ENCODE results near the gene DTNB. TPM values are rescaled to one million over a fixed set of nuclear protein-coding genes. Genes with fewer than 3 reads are reported as not detected.

Gene DTNB
- total and polyA plus RNA-seq, 4 experiments from 2014 or later: 18.0 to 45.3 (median 33.2) TPM

DNA sequence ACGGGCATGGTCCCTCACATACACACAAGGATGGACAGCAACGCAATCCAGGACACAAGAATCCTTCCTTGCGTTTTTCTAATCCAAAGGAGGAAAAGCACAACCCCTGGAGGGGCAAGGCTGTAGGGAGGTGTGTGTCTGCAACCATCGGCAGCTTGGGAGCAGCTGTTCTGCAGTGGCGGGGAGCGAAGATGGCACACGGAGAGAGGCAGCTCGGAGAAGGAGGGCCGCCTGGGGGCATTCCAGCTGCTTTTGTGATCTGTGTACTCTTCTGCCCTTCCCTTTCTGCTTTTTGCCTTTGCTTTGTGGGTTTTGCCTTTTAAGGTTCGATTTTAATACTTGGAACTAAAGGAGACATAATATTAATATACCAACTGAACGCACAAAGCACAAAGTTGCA is 194.6 kb downstream of the DTNB start:
- Histone ChIP-seq H3K4me3 (ENCODE audit: low read length in 2 of 2) (no peak overlapping the region), H3K9me3 (ENCODE audit: control insufficient read depth in 1 of 2, low read length in 2 of 2) (no peaks in the 10 kb centered on the region), H3K4me1 (ENCODE audit: insufficient read depth, low read length) (no peaks in the 10 kb centered on the region), H3K27me3 (ENCODE audit: insufficient read depth, low read length) (no peaks in the 10 kb centered on the region), H3K27ac (ENCODE audit: low read depth, low read length) (no peak overlapping the region), H3K36me3 (ENCODE audit: insufficient read depth, low read length) (no peaks in the 10 kb centered on the region)
- intact Hi-C loops (cut with micrococcal nuclease): no loop called here
- DNase-seq: no peak
- Mint-ChIP-seq H3K4me3 (no peak overlapping the region), H3K4me1 (peaks cover 0 to 2% (median 0%) of the 10 kb centered on the region in 4 donors), H3K27me3 (no peaks in the 10 kb centered on the region), H3K36me3 (peaks cover 57 to 62% of the 10 kb centered on the region in 2 donors), H3K9me3 (peaks cover 0 to 4% (median under 1%) of the 10 kb centered on the region in 8 donors), H3K27ac (no peak overlapping the region)
- ChIA-PET CTCF (ENCODE audit: partially characterized antibody) (no interaction called here), POLR2A (ENCODE audit: partially characterized antibody) (no interaction called here)

- H3K9me3 ChIP-seq (ENCODE audit: control insufficient read depth in 1 of 2, low read length in 2 of 2): no peaks in the 10 kb centered on the region
- Mint-ChIP-seq H3K27ac (peak overlapping the region in 1 of 7 donors; percentile 1), H3K9me3 (peaks cover 0 to 4% (median under 1%) of the 10 kb centered on the region in 8 donors), H3K4me3 (no peak overlapping the region), H3K27me3 (no peaks in the 10 kb centered on the region), H3K36me3 (peaks cover 50 to 65% of the 10 kb centered on the region in 2 donors), H3K4me1 (no peaks in the 10 kb centered on the region)
- no peak overlapping the region for H3K27ac ChIP-seq (ENCODE audit: low read depth, low read length)
- no peak overlapping the region for H3K4me3 ChIP-seq (ENCODE audit: low read length in 2 of 2)
- ChIA-PET POLR2A (ENCODE audit: partially characterized antibody) (no interaction called here), CTCF (ENCODE audit: partially characterized antibody) (no interaction called here)
- H3K36me3 ChIP-seq (ENCODE audit: insufficient read depth, low read length): no peaks in the 10 kb centered on the region
- intact Hi-C loops (cut with micrococcal nuclease): no loop called here
- H3K27me3 ChIP-seq (ENCODE audit: insufficient read depth, low read length): no peaks in the 10 kb centered on the region
- H3K4me1 ChIP-seq (ENCODE audit: insufficient read depth, low read length): no peaks in the 10 kb centered on the region
- DNase-seq: no peak
Measured at GRCh38 chr2:25473758-25474340, 199.5 kb downstream of the DTNB start.

GRCh38 chr2:25473131-25473530 is 200.2 kb downstream of the DTNB start:
- no peak overlapping the region for H3K27ac ChIP-seq (ENCODE audit: low read depth, low read length)
- no peaks in the 10 kb centered on the region for H3K36me3 ChIP-seq (ENCODE audit: insufficient read depth, low read length)
- no peak overlapping the region for H3K4me3 Mint-ChIP-seq
- DNase-seq: no peak
- H3K27ac Mint-ChIP-seq: no peak overlapping the region
- ChIA-PET POLR2A (ENCODE audit: partially characterized antibody) (no interaction called here), CTCF (ENCODE audit: partially characterized antibody) (no interaction called here)
- H3K4me1 ChIP-seq (ENCODE audit: insufficient read depth, low read length): no peaks in the 10 kb centered on the region
- H3K4me3 ChIP-seq (ENCODE audit: low read length in 2 of 2): no peak overlapping the region
- intact Hi-C loops (cut with micrococcal nuclease): no loop called here
- H3K27me3 ChIP-seq (ENCODE audit: insufficient read depth, low read length): no peaks in the 10 kb centered on the region
- no peaks in the 10 kb centered on the region for H3K4me1 Mint-ChIP-seq
- no peaks in the 10 kb centered on the region for H3K27me3 Mint-ChIP-seq
- peaks cover 46 to 58% of the 10 kb centered on the region in 2 donors for H3K36me3 Mint-ChIP-seq
- H3K9me3 Mint-ChIP-seq: peaks cover 0 to 4% (median under 1%) of the 10 kb centered on the region in 8 donors
- no peaks in the 10 kb centered on the region for H3K9me3 ChIP-seq (ENCODE audit: control insufficient read depth in 1 of 2, low read length in 2 of 2)

GRCh38 chr2:25470806-25471205 is 202.6 kb downstream of the DTNB start:
- H3K9me3 Mint-ChIP-seq: peaks cover 0 to 3% (median 0%) of the 10 kb centered on the region in 8 donors
- ChIA-PET CTCF (ENCODE audit: partially characterized antibody) (interaction anchor here (1.5 kb wide), 1 partner anchor 16 kb away, joined by 3 read pairs; no protein-coding TSS in a partner anchor), POLR2A (ENCODE audit: partially characterized antibody) (interaction anchor here (0.7 kb wide), 1 partner anchor 191 kb away, joined by 4 read pairs; no protein-coding TSS in a partner anchor)
- no peaks in the 10 kb centered on the region for H3K4me1 Mint-ChIP-seq
- peaks cover 40 to 44% of the 10 kb centered on the region in 2 donors for H3K36me3 Mint-ChIP-seq
- H3K27ac ChIP-seq (ENCODE audit: low read depth, low read length): no peak overlapping the region
- no peaks in the 10 kb centered on the region for H3K27me3 Mint-ChIP-seq
- DNase-seq: no peak
- intact Hi-C loops (cut with micrococcal nuclease): no loop called here
- H3K27ac Mint-ChIP-seq: no peak overlapping the region
- H3K27me3 ChIP-seq (ENCODE audit: insufficient read depth, low read length): no peaks in the 10 kb centered on the region
- H3K4me3 Mint-ChIP-seq: no peak overlapping the region
- H3K4me1 ChIP-seq (ENCODE audit: insufficient read depth, low read length): no peaks in the 10 kb centered on the region
- H3K4me3 ChIP-seq (ENCODE audit: low read length in 2 of 2): no peak overlapping the region
- H3K9me3 ChIP-seq (ENCODE audit: control insufficient read depth in 1 of 2, low read length in 2 of 2): no peaks in the 10 kb centered on the region
- no peaks in the 10 kb centered on the region for H3K36me3 ChIP-seq (ENCODE audit: insufficient read depth, low read length)

- Histone ChIP-seq H3K9me3 (ENCODE audit: control insufficient read depth in 1 of 2, low read length in 2 of 2) (no peaks in the 10 kb centered on the region), H3K4me1 (ENCODE audit: insufficient read depth, low read length) (no peaks in the 10 kb centered on the region), H3K27me3 (ENCODE audit: insufficient read depth, low read length) (no peaks in the 10 kb centered on the region), H3K27ac (ENCODE audit: low read depth, low read length) (no peak overlapping the region), H3K4me3 (ENCODE audit: low read length in 2 of 2) (no peak overlapping the region), H3K36me3 (ENCODE audit: insufficient read depth, low read length) (no peaks in the 10 kb centered on the region)
- CTCF ChIA-PET (ENCODE audit: partially characterized antibody): interaction anchor here (1.1 to 1.2 kb wide), 2 partner anchors 14 to 18 kb away, joined by 3 read pairs; no protein-coding TSS in a partner anchor
- H3K27me3 Mint-ChIP-seq: no peaks in the 10 kb centered on the region
- intact Hi-C loops (cut with micrococcal nuclease): no loop called here
- H3K9me3 Mint-ChIP-seq: no peaks in the 10 kb centered on the region
- H3K4me1 Mint-ChIP-seq: peaks cover 0 to 3% (median 0%) of the 10 kb centered on the region in 4 donors
- POLR2A ChIA-PET (ENCODE audit: partially characterized antibody): no interaction called here
- no peak overlapping the region for H3K4me3 Mint-ChIP-seq
- H3K27ac Mint-ChIP-seq: no peak overlapping the region
- DNase-seq: no peak
- H3K36me3 Mint-ChIP-seq: peaks cover 17 to 31% of the 10 kb centered on the region in 2 donors
Measured at GRCh38 chr2:25467743-25468142, 205.6 kb downstream of the DTNB start.

GRCh38 chr2:25462021-25462420 is 211.4 kb downstream of the DTNB start:
- Histone ChIP-seq H3K4me1 (ENCODE audit: insufficient read depth, low read length) (no peaks in the 10 kb centered on the region), H3K27ac (ENCODE audit: low read depth, low read length) (no peak overlapping the region), H3K9me3 (ENCODE audit: control insufficient read depth in 1 of 2, low read length in 2 of 2) (no peaks in the 10 kb centered on the region), H3K4me3 (ENCODE audit: low read length in 2 of 2) (no peak overlapping the region), H3K27me3 (ENCODE audit: insufficient read depth, low read length) (no peaks in the 10 kb centered on the region), H3K36me3 (ENCODE audit: insufficient read depth, low read length) (no peaks in the 10 kb centered on the region)
- peaks cover 0 to 3% (median 0%) of the 10 kb centered on the region in 4 donors for H3K4me1 Mint-ChIP-seq
- no peak overlapping the region for H3K4me3 Mint-ChIP-seq
- DNase-seq: no peak
- no peaks in the 10 kb centered on the region for H3K9me3 Mint-ChIP-seq
- intact Hi-C loops (cut with micrococcal nuclease): no loop called here
- H3K27me3 Mint-ChIP-seq: no peaks in the 10 kb centered on the region
- POLR2A ChIA-PET (ENCODE audit: partially characterized antibody): no interaction called here
- H3K27ac Mint-ChIP-seq: no peak overlapping the region
- H3K36me3 Mint-ChIP-seq: peaks cover 6 to 20% of the 10 kb centered on the region in 2 donors
- CTCF ChIA-PET (ENCODE audit: partially characterized antibody): no interaction called here

GRCh38 chr2:25460261-25460905 is 213.0 kb downstream of the DTNB start:
- peak overlapping the region in 1 of 7 donors; percentile 12 for H3K27ac Mint-ChIP-seq
- peaks cover 3 to 18% of the 10 kb centered on the region in 2 donors for H3K36me3 Mint-ChIP-seq
- CTCF ChIA-PET (ENCODE audit: partially characterized antibody): no interaction called here
- H3K4me3 ChIP-seq (ENCODE audit: low read length in 2 of 2): no peak overlapping the region
- intact Hi-C loops (cut with micrococcal nuclease): no loop called here
- POLR2A ChIA-PET (ENCODE audit: partially characterized antibody): no interaction called here
- no peaks in the 10 kb centered on the region for H3K9me3 ChIP-seq (ENCODE audit: control insufficient read depth in 1 of 2, low read length in 2 of 2)
- H3K27me3 ChIP-seq (ENCODE audit: insufficient read depth, low read length): no peaks in the 10 kb centered on the region
- peaks cover 0 to under 1% (median 0%) of the 10 kb centered on the region in 4 donors for H3K4me1 Mint-ChIP-seq
- H3K4me1 ChIP-seq (ENCODE audit: insufficient read depth, low read length): no peaks in the 10 kb centered on the region
- H3K27me3 Mint-ChIP-seq: no peaks in the 10 kb centered on the region
- H3K36me3 ChIP-seq (ENCODE audit: insufficient read depth, low read length): no peaks in the 10 kb centered on the region
- no peaks in the 10 kb centered on the region for H3K9me3 Mint-ChIP-seq
- no peak overlapping the region for H3K27ac ChIP-seq (ENCODE audit: low read depth, low read length)
- H3K4me3 Mint-ChIP-seq: no peak overlapping the region
- no peak for DNase-seq

All from CD4-positive, alpha-beta memory T cell (primary cell).